ENCODE data around the gene ECD.

ECD gene

DNA sequence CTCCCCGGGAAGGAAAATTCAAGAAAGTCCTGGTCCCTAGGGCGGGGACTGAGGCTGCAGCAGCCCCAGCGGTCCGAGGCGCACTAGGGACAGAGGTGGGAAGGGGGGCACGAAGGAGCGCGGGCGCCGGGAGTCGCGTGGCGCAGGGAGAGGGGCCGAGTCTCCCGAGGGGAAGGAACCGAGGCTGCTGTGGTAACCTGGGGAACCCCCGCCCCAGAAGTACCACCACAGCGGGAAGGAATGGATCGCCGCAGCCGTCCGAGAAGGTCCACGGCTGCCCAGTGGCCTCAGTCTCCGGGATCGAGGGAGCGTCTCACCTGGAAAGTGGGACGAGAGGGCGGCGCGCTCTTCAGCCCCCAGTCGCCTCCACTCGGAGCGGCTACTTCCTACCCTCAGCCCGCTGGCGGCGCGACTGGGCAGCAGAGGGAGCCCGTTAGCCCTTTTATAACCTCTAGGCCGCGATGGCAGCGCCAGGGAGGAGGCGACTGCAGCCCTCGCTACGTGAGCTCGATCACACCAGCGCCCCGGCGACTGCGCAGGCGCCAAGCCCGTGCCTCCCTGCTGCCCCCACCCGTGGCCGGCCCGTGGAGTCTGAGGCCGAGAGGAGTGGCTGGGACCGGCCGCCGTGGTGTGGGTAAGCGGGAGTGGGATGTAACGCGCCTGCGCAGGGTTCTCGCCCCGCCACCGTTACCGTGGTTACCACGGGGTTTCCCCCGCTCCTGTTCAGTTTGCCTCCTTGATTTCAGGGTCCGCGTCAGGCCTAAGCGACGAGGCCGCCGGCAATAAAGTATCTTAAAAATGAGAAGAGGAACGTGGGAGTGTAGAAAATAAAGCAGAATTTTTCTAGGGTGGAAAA lies 71.1 kb downstream of the ECD start, which contains the start of gene P4HA1:
Gene P4HA1, minus strand, starts transcription at position 418 of the 856 bp plus-strand sequence. CDS start 21,983 bp downstream, outside the sequence.
- DNase-seq (ENCODE audit: low spot score): peak; percentile 98

DNA sequence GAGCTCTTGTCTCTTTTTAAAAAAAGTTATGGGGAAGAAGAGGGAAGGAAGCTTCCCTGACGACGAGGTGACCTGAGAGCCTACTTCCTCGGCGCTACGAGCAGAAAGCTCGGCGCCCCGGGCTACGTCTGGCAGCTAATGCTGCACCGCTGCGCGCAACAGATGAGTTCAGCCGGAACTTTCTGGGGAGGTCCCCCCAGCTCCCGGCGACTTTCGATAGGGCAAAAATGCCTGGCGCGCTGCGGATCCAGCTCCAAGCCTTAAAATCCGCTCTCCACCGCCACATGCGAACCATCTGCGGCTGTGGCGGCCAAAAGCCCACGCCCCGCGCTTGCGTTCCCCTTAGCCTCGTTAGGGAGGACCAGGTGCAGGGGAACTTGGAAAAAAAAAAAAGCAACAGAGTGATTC lies 71.8 kb downstream of the ECD start:
- peak; percentile 58 for DNase-seq (ENCODE audit: low spot score)

DNA sequence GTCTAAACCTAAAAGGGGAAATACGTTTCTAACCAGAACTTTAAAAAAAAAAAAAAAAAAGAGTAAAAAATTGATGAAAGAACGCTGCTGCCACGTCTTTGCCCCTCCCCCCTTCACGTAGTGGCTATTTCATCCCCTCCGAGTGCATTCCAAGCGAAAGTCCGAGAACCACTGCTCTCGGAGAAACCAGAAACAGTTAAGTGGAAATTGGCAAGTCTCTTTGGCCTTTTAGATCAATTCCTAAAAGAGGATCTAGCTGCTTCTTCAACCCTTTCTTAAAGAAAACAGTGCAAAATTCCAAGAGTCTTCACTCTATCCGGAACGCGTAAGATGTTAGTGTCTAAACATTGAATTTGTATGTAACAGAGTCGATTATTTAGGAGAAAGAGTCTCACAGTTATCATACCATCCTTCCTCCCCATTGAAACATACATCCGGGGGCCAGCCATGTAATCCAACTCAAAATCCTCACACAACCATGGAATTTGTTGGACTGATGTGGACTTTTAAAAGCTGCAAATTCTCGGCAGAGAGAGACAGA lies 72.3 kb downstream of the ECD start:
- DNase-seq (ENCODE audit: low spot score): peak; percentile 45

DNA sequence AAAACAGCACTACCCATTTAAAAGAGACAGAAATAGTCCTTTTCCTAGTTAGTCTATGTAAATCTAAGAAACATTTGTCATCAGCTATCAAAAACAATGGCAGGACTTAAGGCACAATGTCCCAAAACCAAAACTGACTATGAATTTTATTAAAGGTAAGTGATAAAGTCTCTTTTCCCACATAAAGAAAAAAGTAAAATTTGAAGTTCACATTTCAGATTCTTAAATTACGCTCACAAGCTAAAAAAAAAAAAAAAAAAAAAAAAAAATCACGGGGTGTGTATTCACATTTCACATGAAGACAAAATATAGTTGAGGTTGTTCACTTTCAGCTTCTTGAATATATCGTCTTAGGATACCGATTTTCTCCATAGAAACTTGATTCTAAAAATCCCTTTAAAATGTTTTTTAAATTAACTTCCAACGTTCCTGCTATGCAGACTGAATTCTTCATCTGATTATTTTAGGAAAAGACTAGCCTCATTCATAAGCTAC lies 72.8 kb downstream of the ECD start:
- no peak for DNase-seq (ENCODE audit: low spot score)

GRCh38 chr10:73093922-73094850 lies 73.6 kb downstream of the ECD start:
- no peak for DNase-seq (ENCODE audit: low spot score)

GRCh38 chr10:73092830-73093229 lies 75.0 kb downstream of the ECD start:
- DNase-seq (ENCODE audit: low spot score): no peak

GRCh38 chr10:73088304-73088703 lies 79.5 kb downstream of the ECD start:
- no peak for DNase-seq (ENCODE audit: low spot score)

DNA sequence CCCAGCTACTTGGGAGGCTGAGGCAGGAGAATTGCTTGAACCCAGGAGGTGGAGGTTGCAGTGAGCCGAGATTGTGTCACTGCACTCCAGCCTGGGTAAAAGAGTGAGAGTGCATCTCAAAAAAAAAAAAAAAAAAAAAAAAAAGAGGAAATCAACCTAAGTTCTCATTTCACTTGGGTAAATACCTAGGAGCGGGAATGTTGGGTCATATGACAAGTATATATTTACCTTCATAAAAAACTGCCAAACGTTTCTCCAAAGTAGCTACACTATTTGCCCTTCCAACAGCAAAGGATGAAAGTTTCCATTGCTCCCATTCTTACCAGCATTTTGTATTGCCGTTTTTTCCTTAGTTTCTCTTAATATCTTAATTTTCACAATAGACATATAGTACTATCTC lies 81.0 kb downstream of the ECD start:
- no peak for DNase-seq (ENCODE audit: low spot score)

DNA sequence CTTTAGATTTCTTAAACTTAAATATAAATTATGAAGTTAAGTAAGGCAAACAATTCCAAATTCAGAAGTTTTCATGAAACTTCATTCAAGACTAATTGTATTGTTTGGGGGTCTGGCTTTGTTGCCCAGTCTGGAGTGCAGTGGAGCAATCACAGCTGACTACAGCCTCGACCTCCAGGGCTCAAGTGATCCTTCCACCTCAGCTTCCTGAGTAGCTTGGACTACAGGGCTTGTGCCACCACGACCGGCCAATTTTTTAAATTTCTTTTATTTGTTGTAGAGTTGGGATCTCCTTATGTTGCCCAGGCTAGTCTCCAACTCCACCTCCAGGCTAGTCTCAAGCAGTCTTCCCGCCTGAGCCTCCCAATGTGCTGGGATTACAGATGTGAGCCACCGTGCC lies 83.6 kb downstream of the ECD start:
- no peak for DNase-seq (ENCODE audit: low spot score)

Data from hematopoietic multipotent progenitor cell treated with erythropoietin and hydrocortisone succinate and interleukin-3 and kit ligand, for 15 days (in vitro differentiated cells).